GM18951 (cell line): Measurements from ENCODE around the gene CNIH1.
"Not testable (repeated sequence)": the region's sequence is repeated elsewhere in the genome, so short reads cannot be mapped to it uniquely, and the experiment has no call there.

Source experiments
- POLR2A ChIP-seq: IDR thresholded peaks from 4 replicates; pipeline ENCODE4 v1.6.1; 2011; ENCODE audit warnings: mild to moderate bottlenecking; ENCODE audit not compliant: insufficient read length, insufficient read depth; ENCODE audit errors: extremely low read depth
- in situ Hi-C: fragments of 300-500 bp; cut with MboI; formaldehyde crosslinking; loops from one replicate; pipeline ENCODE4 v1.12.0; 2022; ENCODE audit warnings: low sequenced_read_pairs, mixed read lengths, inconsistent platforms; ENCODE audit not compliant: unreplicated experiment

Gene CNIH1

GRCh38 chr14:54435500-54435981 is 5.6 kb downstream of the CNIH1 start:
- in situ Hi-C loops: no loop called here
- TF ChIP-seq POLR2A: no peak

DNA sequence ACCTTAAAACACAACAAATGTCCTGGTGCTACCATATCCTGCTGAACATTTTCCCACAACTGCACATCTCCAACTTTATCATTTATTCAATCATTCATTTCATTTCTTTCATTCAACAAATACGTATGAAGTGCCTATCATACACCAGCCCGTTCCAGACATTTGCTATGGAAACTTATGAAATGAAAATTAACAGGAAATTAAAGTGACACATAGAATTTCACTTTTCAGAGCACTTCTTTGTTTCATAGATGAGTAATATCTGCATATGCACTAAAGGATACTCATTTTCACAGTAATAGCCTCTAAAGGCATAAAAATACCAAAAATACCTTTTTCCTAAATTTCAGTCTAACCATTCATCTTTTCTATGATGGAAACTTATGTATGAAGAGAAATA is 12.6 kb downstream of the CNIH1 start:
- in situ Hi-C loops: no loop called here
- TF ChIP-seq POLR2A: no peak

DNA sequence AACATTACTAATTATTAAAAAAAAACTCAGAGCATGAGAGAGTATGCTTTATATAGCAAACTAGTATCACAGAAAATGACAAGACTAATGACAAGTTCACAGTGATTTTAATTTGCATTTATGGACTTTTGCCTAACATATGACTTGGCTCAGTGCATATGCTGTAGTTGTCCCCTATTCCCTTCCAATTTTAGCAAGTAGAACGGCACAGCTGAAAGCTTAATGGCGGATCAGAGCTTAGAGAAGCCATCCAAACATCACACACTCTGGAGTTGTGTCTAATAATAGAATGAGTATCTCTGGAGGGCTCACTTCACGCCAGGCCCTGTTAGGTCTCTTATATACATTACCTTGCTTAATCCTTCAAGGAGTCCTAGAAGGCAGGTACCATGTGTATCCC is 13.3 kb downstream of the CNIH1 start:
- no peak for TF ChIP-seq POLR2A
- in situ Hi-C loops: no loop called here

DNA sequence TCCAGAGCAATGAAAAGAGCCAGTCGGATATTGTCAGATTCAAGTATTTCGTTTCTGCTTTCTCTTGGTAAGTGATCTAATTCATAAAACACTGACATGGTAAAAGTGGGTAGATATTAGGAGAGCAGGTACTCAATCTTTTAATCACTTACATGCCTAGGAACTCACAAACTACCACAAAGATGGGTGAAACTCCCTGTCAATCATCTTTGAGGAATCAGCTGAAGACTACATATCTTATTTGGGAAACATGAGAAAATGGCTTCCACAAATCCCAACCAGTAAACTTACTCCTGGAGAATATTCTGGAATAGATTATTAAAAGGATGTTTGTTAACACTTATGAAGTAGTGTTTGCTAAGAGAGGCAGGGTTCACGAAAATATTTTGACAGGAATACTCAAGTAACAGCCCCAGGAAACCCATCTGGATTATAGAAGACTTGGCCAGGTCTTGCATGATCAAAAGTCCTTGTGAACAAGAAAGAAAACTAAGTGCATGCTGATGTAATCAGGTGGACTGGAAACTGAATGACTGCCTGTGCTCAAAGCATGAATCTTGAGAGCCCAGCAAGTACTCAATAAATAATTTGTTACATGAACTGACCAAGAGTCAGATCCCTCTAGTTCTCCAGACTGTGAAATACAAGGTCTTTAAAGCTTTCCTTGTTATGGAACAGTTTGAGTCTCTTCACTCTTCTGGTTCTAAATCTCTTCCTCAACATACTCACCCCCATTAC is 15.5 kb downstream of the CNIH1 start:
- in situ Hi-C loops: no loop called here
- no peak for TF ChIP-seq POLR2A

GRCh38 chr14:54425068-54425467 is 16.1 kb downstream of the CNIH1 start:
- TF ChIP-seq POLR2A: no peak
- in situ Hi-C loops: no loop called here

GRCh38 chr14:54424479-54424901 is 16.7 kb downstream of the CNIH1 start:
- in situ Hi-C loops: no loop called here
- no peak for TF ChIP-seq POLR2A

DNA sequence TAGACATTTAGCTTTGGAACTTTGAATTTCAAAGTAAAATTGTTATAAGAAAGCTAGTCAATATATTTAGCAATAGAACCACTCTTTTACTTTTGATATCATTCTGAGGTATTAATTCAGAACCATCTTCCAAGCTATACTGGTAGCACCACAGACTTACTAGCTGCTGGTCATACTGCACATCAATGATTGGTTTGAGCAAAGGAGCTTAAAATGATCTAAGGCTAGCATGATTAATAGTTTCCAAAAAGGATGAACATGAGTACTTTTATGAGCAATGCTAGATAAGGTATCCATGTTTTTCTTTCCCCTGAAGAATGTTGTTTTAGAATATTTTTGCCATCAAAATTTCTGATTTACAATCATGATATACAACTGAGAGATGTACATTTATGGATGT is 17.2 kb downstream of the CNIH1 start:
- no peak for TF ChIP-seq POLR2A
- in situ Hi-C loops: no loop called here

- TF ChIP-seq POLR2A: no peak
- in situ Hi-C loops: no loop called here
These were observed 20.6 kb downstream of the CNIH1 start for GRCh38 chr14:54420478-54421142.

DNA sequence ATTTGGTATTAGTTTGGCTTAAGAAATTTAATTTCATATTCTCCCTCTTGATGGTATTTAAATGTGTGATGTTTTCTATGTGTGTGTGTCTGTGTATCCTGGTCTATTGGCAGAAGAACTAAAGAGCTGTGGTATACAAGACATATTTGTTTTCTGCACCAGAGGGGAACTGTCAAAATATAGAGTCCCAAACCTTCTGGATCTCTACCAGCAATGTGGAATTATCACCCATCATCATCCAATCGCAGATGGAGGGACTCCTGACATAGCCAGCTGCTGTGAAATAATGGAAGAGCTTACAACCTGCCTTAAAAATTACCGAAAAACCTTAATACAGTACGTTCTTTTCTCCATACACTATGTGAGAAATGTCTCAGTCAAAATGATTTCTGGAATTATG is 29.8 kb downstream of the CNIH1 start:
- in situ Hi-C loops: no loop called here

DNA sequence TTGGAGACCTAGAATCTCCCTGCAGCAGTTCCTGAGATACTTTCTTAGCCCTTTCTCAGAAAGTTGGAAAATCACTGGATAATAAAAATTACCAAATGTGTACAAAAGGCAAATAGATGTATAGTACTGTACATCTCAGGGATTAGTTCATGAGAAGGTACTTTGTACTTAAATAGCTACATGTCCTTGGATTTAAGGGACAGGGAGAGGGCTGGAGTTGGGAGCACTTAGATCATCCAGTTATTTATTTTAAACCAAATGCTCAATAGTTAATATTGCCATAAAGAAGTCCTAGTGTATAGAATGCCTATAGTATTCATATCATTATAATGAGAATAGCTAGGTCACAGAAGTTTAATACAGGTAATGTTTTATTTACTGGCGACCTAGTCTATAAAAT is 31.0 kb downstream of the CNIH1 start:
- TF ChIP-seq POLR2A: no peak
- in situ Hi-C loops: no loop called here

More for the DNA sequence above, 29.8 kb downstream of the CNIH1 start:
- no peak for TF ChIP-seq POLR2A

GRCh38 chr14:54403401-54404005 is 37.7 kb downstream of the CNIH1 start:
- in situ Hi-C loops: not testable (repeated sequence)

DNA sequence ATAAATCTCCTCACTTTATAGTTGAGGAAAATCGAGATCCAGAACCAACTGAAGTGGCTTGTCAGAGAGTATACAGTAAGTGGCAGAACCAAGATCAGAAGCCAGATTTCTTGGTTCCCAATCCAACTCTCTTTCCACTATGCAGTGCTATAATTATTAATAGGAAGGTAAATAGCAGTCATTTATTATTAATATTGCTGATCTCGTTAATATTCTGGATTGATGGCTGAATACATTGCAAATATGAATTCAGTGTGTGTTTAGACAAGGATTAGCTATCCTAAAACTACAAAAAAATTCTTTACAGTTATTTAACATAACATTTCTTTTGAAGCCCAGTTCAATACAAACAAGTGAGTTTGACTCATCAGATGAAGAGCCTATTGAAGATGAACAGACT is 41.6 kb downstream of the CNIH1 start:
- in situ Hi-C loops: no loop called here

DNA sequence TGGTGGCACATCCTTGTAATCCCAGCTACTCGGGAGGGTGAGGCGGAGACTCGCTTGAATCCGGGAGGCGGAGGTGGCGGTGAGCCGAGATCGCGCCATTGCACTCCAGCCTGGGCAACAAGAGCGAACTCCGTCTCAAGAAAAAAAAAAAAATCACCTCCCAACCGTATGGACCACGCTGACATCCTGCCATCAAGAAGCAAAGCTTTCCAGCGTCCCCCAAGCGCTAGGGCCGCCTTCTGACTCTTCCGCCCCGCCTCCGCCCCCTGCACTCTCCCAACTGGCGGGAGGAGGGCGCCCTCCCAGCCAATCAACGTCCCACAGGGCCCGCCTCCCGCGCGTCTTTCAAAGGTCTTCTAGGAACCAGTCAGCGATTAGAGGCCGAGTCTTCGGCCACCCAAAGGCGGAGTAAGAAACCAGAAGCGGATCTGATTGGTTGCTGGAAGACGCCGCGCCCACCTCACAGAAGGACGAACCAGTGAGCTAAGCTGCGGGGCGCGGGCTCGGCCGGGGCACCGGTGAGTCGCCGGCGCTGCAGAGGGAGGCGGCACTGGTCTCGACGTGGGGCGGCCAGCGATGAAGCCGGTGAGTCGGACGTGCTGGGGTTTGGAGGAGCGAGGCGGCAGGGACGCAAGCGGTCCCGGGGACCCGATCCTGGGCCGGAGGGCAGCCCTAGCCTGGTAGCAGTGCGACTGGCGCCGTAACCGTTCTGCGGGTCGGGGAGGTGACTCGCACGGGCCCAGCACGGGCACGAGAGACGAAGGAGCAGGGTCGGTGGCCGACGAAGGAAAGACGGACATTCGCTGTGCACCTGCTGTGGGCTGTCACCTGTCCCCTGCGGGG is 44.5 kb downstream of the CNIH1 start, which contains the start of gene CDKN3:
Gene CDKN3 (plus strand): TSS at position 515 of the 843 bp plus-strand sequence. CDS start 62 bp downstream, at position 577.
- in situ Hi-C loops: no loop called here
- peak; percentile 95 for TF ChIP-seq POLR2A

More for the DNA sequence above, 41.6 kb downstream of the CNIH1 start:
- no peak for TF ChIP-seq POLR2A
